ENCODE data around the gene CRIM1. TPM values are rescaled to one million over a fixed set of nuclear protein-coding genes. Genes with fewer than 3 reads are reported as not detected.

CRIM1 gene
- total RNA-seq, 1 experiment from 2014 or later: 24.1 TPM

- DNase-seq (ENCODE audit: low spot score) (no peak), ATAC-seq (no peak)
- H3K4me3 Mint-ChIP-seq: no peak overlapping the region
- POLR2A ChIA-PET: no interaction called here
- no peak for TF ChIP-seq NR2C2 (CRISPR knock-in tag; IDR thresholded peaks at IDR 0.05)
- no peak for TF ChIP-seq E2F1 (CRISPR knock-in tag; IDR thresholded peaks at IDR 0.05)
- no peak for TF ChIP-seq FOXK1 (CRISPR knock-in tag; IDR thresholded peaks at IDR 0.05)
- H3K4me1 Mint-ChIP-seq: peaks cover 66% of the 10 kb centered on the region
- no peaks in the 10 kb centered on the region for H3K36me3 Mint-ChIP-seq
- CTCF ChIA-PET: no interaction called here
- no peak overlapping the region for H3K27ac Mint-ChIP-seq
- H3K27me3 Mint-ChIP-seq (ENCODE audit: low read depth): no peaks in the 10 kb centered on the region
- H3K9me3 Mint-ChIP-seq: no peaks in the 10 kb centered on the region
These were observed 51.8 kb downstream of the CRIM1 start for GRCh38 chr2:36407413-36407812.

- H3K4me3 Mint-ChIP-seq: no peak overlapping the region
- TF ChIP-seq CREM (CRISPR knock-in tag; IDR thresholded peaks at IDR 0.05) (no peak), ZNF317 (CRISPR knock-in tag; IDR thresholded peaks at IDR 0.05; ENCODE audit: borderline replicate concordance, low read depth) (no peak), EMX1 (CRISPR knock-in tag; IDR thresholded peaks at IDR 0.05) (no peak), ZNF423 (CRISPR knock-in tag; IDR thresholded peaks at IDR 0.05) (peak; percentile 85)
- ChIA-PET POLR2A (interaction anchor here (0.9 kb wide), 1 partner anchor 13 kb away, joined by 3 read pairs; no protein-coding TSS in a partner anchor), CTCF (interaction anchor here (0.6 to 2.1 kb wide), 4 partner anchors 52 to 635 kb away, joined by 3 to 10 read pairs (median 4); no protein-coding TSS in a partner anchor)
- peaks cover 73% of the 10 kb centered on the region for H3K4me1 Mint-ChIP-seq
- H3K27ac Mint-ChIP-seq: 0 out of 2 replicates have a peak overlapping the region, but pooled peaks have one; percentile 11
- DNase-seq (ENCODE audit: low spot score): peak; percentile 64
- ATAC-seq: peak; percentile 75
- H3K36me3 Mint-ChIP-seq: no peaks in the 10 kb centered on the region
- no peaks in the 10 kb centered on the region for H3K27me3 Mint-ChIP-seq (ENCODE audit: low read depth)
- no peaks in the 10 kb centered on the region for H3K9me3 Mint-ChIP-seq
These were observed 52.7 kb downstream of the CRIM1 start for GRCh38 chr2:36408198-36408703.

- H3K27me3 Mint-ChIP-seq (ENCODE audit: low read depth): no peaks in the 10 kb centered on the region
- TF ChIP-seq GRHL2 (CRISPR knock-in tag; IDR thresholded peaks at IDR 0.05; ENCODE audit: insufficient replicate concordance, severe bottlenecking) (no peak), IRF2 (CRISPR knock-in tag; IDR thresholded peaks at IDR 0.05; ENCODE audit: borderline replicate concordance, low read depth) (no peak), NR1H2 (CRISPR knock-in tag; IDR thresholded peaks at IDR 0.05) (no peak), ZNF263 (CRISPR knock-in tag; IDR thresholded peaks at IDR 0.05; ENCODE audit: low read depth) (no peak), ZNF512 (CRISPR knock-in tag; IDR thresholded peaks at IDR 0.05; ENCODE audit: borderline replicate concordance) (no peak), MAX (CRISPR knock-in tag; IDR thresholded peaks at IDR 0.05) (no peak), PREB (CRISPR knock-in tag; IDR thresholded peaks at IDR 0.05; ENCODE audit: borderline replicate concordance) (no peak), ZNF317 (CRISPR knock-in tag; IDR thresholded peaks at IDR 0.05; ENCODE audit: borderline replicate concordance, low read depth) (no peak), FOXP1 (CRISPR knock-in tag; IDR thresholded peaks at IDR 0.05; ENCODE audit: borderline replicate concordance) (no peak), ZNF532 (CRISPR knock-in tag; IDR thresholded peaks at IDR 0.05; ENCODE audit: borderline replicate concordance) (no peak), USF1 (CRISPR knock-in tag; IDR thresholded peaks at IDR 0.05) (no peak)
These were observed 53.8 kb downstream of the CRIM1 start for GRCh38 chr2:36409335-36409734.

More at GRCh38 chr2:36409335-36409734, 53.8 kb downstream of the CRIM1 start:
- CTCF ChIA-PET: interaction anchor here (1.1 to 2.1 kb wide), 3 partner anchors 51 to 376 kb away, joined by 3 to 10 read pairs (median 3); no protein-coding TSS in a partner anchor
- Mint-ChIP-seq H3K4me1 (peaks cover 80% of the 10 kb centered on the region), H3K36me3 (no peaks in the 10 kb centered on the region), H3K4me3 (no peak overlapping the region), H3K27ac (no peak overlapping the region), H3K9me3 (no peaks in the 10 kb centered on the region)
- POLR2A ChIA-PET: no interaction called here
- no peak for DNase-seq (ENCODE audit: low spot score)
- no peak for ATAC-seq
